VCaP (cell line): ENCODE measurements around the gene KLHDC7A.

Source experiments
- H3K27ac ChIP-seq: fragments of 450-650 bp; 2 replicates; pipeline ENCODE4 v1.5.1; 2017
- CTCF ChIP-seq: fragments of 450-650 bp; conservative IDR thresholded peaks from 2 replicates; pipeline ENCODE4 v1.5.1; 2017; ENCODE audit warnings: mild to moderate bottlenecking, moderate library complexity

The KLHDC7A gene

DNA sequence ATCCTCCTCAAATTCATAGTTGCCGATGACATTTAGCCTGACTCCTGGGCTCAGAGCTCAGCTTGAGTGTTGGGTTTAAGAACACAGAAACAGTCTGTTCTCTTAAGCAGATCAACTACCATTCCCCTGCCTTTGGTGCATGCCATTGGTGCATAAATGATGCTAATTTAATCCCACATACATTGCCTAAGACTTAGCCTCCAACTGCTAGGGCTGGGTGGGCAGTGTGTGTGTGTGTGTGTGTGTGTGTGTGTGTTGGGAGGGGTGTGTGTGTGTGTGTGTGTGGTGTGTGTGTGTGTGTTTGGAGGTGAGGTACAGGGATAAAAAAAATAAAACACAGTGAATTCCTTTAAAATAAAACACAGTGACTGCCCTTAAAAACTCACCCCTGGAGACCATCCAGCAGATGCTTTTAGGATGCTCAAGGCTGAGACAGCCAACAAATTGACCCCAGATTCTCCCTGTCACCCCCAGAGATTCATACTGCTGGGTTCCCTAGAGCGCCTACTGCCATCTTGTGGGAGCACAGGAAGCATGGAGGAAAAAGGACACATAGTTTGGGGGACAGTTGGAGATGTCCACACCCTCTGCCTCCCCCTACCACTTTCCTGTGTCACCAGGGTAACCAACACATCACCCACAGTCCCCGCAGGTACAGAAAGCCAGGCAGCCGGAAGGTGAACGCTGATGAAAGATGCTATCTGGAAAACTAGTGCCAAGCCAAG lies 30.6 kb downstream of the KLHDC7A start:
- H3K27ac ChIP-seq = peak overlapping the region; percentile 77
- TF ChIP-seq CTCF = peak; percentile 53

- peak; percentile 9; the same call in 1 of the 2 replicates for TF ChIP-seq CTCF
- H3K27ac ChIP-seq = peak overlapping the region; percentile 77; the same call in 1 of the 2 replicates
Measured at GRCh38 chr1:18511874-18512150, 31.1 kb downstream of the KLHDC7A start.

DNA sequence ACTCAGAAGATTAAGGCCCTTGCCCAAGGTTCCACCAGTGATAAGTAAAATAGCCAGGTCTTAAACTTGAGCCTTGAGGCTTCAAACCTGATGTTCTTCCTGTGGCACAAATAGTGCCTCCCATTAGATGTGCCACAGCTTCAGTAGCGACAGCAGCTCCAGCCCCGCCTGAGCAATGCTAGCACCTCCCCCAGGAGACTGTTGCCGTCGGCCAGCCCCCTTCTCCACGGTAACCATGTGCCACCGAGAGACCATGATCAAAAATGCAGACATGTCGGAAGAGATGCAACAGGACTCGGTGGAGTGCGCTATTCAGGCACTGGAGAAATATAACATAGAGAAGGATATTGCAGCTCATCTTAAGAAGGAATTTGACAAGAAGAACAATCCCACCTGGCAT lies 32.2 kb downstream of the KLHDC7A start:
- TF ChIP-seq CTCF = no peak

DNA sequence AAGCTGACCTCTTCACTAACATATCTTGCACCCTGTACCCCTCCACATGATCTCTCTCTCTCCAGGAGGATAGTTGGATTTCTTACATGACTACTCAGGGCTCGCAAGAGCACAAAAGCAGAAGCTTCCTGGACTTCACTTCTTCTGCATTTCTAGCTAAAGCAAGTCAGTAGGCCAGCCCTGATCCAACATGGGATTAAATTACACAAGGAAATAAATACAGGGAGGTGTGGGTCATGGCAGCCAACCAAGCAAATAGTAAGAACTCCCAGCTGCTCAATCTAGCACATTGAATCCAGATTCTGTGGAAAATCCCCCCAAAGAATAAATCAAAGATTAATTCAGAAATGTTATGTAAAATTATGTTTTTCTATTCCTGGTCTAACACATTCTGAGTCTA lies 33.3 kb downstream of the KLHDC7A start:
- H3K27ac ChIP-seq = peak overlapping the region; percentile 36
- no peak for TF ChIP-seq CTCF

More for the DNA sequence above, 32.2 kb downstream of the KLHDC7A start:
- H3K27ac ChIP-seq = no peak overlapping the region; the same call in 1 of the 2 replicates

GRCh38 chr1:18515120-18515667 lies 34.5 kb downstream of the KLHDC7A start:
- no peak overlapping the region for H3K27ac ChIP-seq
- no peak for TF ChIP-seq CTCF

- no peak overlapping the region for H3K27ac ChIP-seq
- TF ChIP-seq CTCF = no peak
Measured at GRCh38 chr1:18516473-18516872, 35.7 kb downstream of the KLHDC7A start.

- H3K27ac ChIP-seq = no peak overlapping the region
- TF ChIP-seq CTCF = no peak
Measured at GRCh38 chr1:18526436-18527275, 45.9 kb downstream of the KLHDC7A start.
